ENCODE data around the gene TMED5. TPM values are rescaled to one million over a fixed set of nuclear protein-coding genes. Genes with fewer than 3 reads are reported as not detected.
"Not testable (repeated sequence)": the region's sequence is repeated elsewhere in the genome, so short reads cannot be mapped to it uniquely, and the experiment has no call there.

The TMED5 gene
- 57.1 and 59.4 TPM in 2 replicates for total RNA-seq

DNA sequence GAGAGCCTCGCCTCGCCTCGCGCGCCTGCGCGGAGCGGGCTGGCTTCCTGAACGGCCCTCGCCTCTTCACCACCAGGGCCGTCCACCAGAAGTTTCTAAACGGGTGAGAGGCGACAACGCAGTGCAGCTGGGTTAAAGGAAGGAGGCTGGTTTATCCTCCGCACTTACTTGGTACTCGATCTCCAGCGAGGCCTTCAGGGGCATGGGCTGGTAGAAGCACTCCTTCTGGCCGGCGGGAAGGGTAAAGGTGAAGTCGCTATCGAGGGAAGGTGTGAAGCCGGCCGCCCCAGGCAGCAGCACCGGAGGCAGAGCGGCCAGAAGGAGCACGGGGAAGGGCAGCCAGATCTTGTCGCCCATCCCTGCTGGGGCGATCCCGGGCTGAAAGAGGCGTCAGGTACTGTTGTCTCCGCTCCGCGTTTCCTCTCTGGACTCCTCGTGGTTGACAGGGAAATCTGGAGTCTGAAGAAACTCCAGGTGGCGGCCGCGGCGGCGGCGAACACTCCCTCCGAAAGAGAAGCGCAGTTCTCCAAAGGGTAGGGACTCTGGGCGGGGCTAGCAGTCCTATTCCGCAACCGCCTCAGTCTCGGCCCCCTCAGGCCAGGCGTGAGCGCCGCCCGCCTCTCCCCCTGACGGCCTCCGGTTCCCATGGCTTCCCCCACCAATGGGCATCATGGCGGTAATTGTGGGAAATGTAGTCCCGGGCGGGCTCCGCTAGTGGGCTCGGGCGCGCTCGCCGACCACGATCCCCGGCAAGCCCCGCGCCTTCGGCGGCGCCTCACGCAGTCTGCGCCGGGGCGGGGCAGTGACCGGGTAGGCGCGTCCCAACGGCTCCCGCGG, at the start of gene TMED5:
TSS of gene TMED5 (minus strand) at position 528 of the 837 bp plus-strand sequence. CDS start at position 357, 171 bp downstream.
- intact Hi-C loops (cut with micrococcal nuclease) = loop anchor here (1.0 to 10.0 kb wide), 13 partner anchors 9 to 1239 kb away; partner anchors contain the start of genes ABCD3, DNTTIP2, DR1 and GFI1

DNA sequence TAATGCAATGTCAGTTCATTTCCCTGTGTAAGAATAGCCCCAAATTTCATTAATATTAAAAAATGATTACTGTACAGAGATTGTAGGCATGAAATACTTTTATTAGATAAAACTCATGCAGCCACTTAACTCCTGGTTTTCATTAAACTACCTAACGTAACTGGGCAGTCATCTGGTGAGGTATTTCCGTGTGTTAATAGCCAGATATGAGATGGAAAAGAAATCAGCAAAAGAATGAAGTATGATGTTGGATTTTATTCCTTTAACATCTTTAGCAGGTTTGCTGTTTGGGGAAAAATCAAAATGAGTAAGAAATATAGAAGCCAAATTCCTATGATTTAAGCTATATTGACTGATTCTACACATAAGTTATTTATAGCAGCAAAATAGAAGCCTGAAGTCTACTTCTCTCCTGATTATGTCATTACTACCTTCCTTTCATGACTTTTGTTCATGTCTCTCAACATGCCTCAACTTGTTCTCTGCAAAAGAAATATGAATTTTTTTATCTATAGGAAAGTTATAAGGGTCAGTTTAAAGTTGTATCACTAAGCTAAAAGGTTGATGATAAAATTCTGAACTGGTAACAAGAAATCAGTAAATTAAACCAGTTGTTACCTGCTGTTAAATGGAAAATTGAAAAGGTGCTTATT, 42.9 kb upstream of the TMED5 start:
- intact Hi-C loops (cut with micrococcal nuclease) = no loop called here

- intact Hi-C loops (cut with micrococcal nuclease) = no loop called here
Measured at GRCh38 chr1:93221913-93222312, 41.7 kb upstream of the TMED5 start.

DNA sequence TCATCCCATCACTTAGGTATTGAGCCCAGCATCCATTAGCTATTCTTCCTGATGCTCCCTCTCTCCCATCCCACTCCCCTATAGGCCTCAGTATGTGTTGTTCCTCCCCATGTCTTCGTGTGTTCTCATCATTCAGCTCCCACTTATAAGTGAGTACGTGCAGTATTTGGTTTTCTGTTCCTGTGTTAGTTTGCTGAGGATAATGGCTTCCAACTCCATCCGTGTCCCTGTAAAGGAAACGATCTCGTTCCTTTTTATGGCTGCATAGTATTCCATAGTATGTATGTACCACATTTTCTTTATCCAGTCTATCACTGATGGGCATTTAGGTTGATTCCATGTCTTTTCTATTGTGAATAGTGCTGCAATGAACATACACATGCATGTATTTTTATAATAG, 40.5 kb upstream of the TMED5 start:
- intact Hi-C loops (cut with micrococcal nuclease) = not testable (repeated sequence)

GRCh38 chr1:93219443-93219842, 39.2 kb upstream of the TMED5 start:
- intact Hi-C loops (cut with micrococcal nuclease) = loop anchor here (1.0 kb wide), 3 partner anchors 38 to 627 kb away; no protein-coding TSS in a partner anchor

GRCh38 chr1:93215322-93215721, 35.1 kb upstream of the TMED5 start:
- intact Hi-C loops (cut with micrococcal nuclease) = no loop called here

GRCh38 chr1:93207211-93207610, 27.0 kb upstream of the TMED5 start:
- intact Hi-C loops (cut with micrococcal nuclease) = no loop called here

GRCh38 chr1:93206567-93206954, 26.3 kb upstream of the TMED5 start:
- intact Hi-C loops (cut with micrococcal nuclease) = no loop called here

DNA sequence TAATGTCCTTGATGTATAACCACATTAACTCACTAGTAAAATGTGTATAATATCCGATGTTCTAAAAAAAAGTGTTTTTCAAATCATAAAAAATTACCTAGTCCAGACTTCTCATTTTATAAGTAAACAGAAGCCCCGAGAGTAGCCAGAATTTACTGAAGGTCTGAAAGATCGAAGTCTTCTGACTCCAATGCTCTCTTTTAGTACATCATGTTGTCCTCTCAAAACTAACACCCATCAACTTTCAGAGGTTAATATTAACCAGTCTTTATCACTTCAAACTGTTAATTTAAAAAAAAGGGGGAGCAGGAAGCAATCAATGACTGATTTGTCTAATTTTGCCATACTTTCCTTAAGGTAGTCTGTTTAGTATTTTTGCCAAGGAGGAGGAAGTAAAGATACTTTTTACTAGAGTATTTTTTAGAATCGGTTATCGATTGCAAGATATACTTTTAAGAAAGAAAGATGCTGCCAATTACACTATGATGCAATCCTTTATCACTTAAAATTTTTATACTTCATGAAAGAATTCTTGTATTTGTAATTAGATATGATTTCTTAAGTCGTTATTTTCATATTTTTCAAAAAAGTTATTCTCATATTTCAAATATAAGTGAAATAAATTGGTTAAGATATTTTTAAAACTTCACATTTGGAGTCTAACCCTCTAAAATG, 25.8 kb upstream of the TMED5 start:
- intact Hi-C loops (cut with micrococcal nuclease) = no loop called here

GRCh38 chr1:93200714-93201113, 20.5 kb upstream of the TMED5 start:
- intact Hi-C loops (cut with micrococcal nuclease) = no loop called here

DNA sequence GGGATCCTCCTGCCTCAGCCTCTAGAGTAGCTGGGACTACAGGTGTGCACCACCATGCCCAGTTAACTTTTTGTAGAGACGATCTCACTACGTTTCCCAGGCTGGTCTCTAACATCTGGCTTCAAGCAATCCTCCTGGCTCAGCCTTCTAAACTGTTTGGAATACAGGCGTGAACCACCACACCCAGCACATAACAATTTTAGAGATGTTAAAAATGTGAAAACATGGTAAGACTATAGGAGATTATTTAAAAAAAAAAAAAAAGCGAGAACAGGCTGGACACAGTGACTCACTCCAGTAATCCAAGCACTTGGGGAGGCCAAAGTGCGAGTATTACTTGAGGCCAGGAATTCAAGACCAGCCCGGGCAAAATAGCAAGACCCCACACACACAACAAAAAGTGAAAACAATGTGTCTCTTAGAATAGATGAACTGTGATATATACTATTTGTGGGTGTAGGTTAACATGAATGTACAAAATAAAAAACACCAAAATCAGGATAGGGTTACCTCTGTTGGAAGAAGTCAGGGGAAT, 19.9 kb upstream of the TMED5 start:
- intact Hi-C loops (cut with micrococcal nuclease) = no loop called here

- intact Hi-C loops (cut with micrococcal nuclease) = no loop called here
Measured at GRCh38 chr1:93199150-93199549, 18.9 kb upstream of the TMED5 start.

DNA sequence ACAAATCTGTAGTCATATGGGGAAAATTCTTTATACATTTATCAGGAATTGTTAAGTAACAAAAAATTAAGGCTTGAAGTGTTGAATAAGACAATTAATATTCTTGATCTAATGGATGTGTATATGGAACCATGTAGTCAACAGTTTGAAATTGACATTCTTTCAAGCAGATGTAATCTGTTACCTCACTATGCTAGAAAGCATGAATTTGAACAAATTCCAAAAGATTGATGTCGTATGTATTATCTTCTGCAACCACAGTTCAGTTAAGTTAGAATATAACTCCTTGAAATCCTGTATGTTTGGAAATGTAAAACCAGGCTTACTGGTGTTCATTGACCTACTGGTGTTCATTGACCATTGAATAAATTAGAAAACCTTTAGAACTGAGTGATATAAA, 16.4 kb upstream of the TMED5 start:
- intact Hi-C loops (cut with micrococcal nuclease) = no loop called here

DNA sequence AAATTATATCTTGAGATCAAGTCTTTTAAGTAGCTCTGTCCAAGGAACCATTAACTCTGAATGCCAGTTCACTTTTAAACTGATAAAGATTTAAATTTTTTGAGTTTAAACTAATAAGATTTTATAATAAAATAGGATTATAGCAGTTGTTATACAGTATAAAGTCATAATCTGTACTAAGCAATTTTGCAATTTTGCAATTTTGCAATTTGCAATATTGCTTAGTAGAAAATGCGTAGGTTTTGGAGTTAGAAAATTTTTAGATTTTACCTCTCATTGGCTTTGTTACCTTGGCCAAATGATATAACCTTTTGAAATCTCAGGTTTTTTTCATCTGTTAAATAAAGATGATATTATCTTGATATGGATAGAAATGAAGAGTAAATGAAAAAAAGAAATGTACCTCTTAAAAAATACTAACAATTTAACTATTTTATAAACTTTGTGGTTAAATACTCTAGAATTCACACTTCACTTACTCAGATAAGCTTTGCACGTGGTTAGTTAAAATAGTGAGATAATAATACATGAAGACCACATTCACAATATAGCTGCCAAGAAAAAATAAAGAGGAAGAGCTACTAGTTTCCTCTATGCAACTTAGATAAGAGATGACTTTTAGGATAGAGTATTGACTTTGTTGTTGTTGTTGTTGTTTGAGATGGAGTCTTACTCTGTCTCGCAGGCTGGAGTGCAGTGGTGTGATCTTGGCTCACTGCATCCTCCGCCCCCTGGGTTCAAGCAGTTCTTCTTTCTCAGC, 14.2 kb upstream of the TMED5 start:
- intact Hi-C loops (cut with micrococcal nuclease) = no loop called here

- intact Hi-C loops (cut with micrococcal nuclease) = no loop called here
Measured at GRCh38 chr1:93190432-93190831, 10.2 kb upstream of the TMED5 start.

DNA sequence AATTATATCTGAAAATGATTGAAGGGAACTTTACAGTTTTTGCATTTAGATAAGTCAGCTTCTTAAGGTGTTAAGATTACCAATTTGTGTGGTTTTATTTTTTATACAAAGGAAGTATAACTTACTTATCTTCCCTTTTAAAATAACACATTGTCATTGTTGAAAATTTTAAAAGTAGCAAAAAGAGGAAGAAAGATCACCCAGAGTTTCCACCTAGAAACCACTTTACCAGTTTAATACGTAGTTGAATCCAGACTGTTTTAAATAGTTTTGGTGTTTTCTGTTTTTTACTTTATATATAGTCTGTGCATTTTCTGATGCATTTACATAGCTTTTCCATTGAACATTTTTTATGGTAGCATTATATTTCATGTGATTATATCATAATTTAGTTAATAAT, 6.5 kb upstream of the TMED5 start:
- intact Hi-C loops (cut with micrococcal nuclease) = loop anchor here (10.0 kb wide), 1 partner anchor 702 kb away; the partner anchor contains the start of gene GFI1

DNA sequence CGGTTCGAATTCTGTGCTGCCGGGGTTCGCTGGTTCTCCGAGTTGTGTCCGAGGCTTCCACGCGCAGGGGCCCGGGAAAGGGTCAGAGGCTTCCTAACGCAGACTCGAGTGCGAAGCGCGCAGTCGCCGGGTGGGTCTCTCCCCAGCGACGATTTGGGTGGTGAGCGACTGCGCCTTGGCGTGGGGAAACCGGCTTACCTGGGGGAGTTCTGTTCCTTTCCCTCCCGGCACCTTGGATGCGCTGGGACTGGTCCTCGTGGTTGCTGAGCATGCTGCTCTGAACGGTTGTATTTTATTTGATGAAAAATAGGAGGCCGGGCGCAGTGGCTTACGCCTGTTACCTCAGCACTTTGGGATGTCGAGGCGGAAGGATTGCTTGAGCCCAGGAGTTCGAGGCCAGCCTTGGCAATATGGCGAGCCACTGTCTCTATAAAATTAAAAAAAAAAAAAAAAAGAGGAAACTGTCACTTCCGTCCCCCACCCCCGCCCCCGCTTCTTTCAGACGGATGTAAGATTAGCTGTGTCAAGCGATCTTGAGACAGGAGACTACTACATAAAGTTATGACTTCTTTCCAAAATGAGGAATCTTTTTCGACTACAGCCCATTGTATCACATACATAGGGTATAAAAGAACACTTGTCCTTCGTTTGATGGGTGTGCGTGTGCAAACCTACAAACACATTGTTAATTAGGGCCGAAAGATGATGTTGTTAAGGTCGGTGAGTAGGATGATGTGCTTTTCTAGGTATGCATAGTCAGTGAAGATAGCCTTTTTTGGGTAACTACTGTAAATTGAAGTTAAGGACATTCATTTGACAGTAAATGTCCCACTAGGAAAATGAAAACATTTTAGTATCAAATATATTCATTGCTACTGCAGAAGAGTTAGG, 755 bp upstream of the TMED5 start, which contains the start of gene CCDC18:
TSS of gene CCDC18 (plus strand) at position 2 of the 891 bp plus-strand sequence. CDS start 2,638 bp downstream, outside the sequence.
- intact Hi-C loops (cut with micrococcal nuclease) = loop anchor here (1.0 to 10.0 kb wide), 14 partner anchors 26 to 1681 kb away; partner anchors contain the start of genes ABCD3, CDC7, DNTTIP2 and DR1

GRCh38 chr1:93178418-93178817, 1.8 kb downstream of the TMED5 start:
- intact Hi-C loops (cut with micrococcal nuclease) = loop anchor here (10.0 kb wide), 1 partner anchor 516 kb away; no protein-coding TSS in a partner anchor

- intact Hi-C loops (cut with micrococcal nuclease) = loop anchor here (10.0 kb wide), 1 partner anchor 517 kb away; no protein-coding TSS in a partner anchor
Measured at GRCh38 chr1:93177991-93178390, 2.2 kb downstream of the TMED5 start.
